IPS DF 4.7 (cell line): ENCODE measurements around the gene RAB15.
A peak's percentile ranks its signal among the peaks of the same experiment; 100 is the strongest.

ENCODE experiments used
- DNase-seq: peaks from one replicate; pipeline ENCODE4 v3.0.0-alpha.2; 2013; ENCODE audit warnings: low spot score; ENCODE audit errors: extremely low read depth

RAB15 gene

DNA sequence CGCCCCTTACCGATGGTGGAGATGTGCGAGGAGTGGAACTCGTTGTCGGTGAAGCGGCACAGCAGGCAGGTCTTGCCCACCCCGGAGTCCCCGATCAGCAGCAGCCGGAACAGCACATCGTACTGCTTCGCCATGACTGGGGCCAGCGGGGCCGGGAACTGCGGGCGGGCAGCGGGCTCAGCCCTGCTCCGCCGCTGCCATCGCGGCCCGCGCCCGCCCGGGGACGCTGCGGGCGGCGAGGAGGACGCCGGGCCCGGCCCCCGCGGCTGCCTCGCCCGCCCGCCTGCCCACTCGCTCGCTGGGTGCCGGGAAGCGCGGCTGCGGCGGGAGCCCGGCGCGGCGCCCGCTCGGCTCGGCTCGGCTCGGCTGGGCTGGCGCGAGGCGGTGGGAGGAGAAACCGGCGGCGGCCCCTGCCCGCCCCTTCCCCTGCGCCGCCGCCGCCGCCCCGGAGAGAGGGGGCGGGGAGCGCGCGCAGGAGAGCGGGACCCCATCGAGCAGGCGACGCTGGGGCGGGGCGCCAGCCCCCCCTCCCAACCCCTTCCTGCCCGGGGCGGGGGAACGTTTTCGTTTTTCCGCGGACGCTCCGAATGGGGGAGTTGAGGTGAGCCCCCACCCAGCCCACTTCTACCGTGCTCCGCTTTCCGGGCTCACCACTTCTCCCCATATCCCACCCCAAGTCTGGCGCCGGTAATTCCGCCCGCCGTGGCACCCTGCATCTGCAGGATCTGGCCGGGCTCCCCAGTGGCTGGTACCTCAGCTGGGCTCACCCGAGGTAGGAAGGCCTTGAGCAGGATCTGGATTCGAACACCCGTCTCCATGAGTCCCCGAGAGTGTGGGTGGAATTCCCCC, at the start of gene RAB15:
Gene RAB15 (minus strand): TSS at position 394 of the 849 bp plus-strand sequence. CDS start 260 bp downstream, at position 134.
- no peak for DNase-seq

DNA sequence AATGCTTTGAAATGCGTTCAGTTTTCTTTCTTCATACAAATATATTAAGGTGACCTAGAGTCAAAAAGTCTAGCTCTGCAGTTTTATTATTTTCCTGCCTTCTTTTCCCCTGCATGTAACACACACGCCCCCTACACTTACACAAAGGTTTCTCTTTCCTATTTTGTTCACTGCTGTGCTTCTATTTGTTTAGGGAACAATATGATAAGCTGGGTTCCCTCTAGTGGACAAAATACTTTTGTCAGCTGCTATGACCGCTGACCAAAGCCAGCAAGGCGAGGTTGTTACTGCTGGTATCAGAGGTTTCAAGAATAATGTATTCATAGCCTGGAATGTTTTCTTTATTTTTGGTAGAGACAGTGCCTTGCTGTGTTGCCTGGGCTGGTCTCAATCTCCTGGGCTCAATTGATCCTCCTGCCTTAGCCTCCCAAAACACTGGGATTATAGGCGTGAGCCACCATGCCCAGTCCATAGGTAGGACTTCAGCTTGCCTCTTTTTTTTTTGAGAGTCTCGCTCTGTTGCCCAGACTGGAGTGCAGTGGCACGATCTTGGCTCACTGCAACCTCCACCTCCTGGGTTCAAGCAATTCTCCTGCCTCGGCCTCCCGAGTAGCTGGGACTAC, 47.9 kb upstream of the RAB15 start:
- DNase-seq, result peak; percentile 14

DNA sequence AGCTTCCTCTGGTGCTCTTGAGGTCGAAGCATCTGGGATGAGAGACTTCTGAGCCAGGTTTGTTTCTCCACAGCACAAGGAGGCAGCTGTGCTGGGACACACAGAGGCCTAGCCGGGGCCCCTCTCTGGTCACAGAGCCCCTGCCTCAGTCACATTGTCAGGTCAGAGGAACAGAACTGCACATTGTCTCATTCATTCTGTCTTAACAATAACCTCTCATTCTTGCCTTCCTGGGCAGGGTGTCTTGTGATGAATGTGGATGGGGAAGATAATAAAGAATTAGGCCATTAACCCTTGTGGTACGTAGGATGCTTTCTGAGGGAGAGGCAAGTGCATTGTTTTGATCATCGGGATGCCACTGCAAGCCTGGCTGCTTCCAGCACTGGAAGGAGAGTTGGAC, 44.3 kb upstream of the RAB15 start:
- DNase-seq, result no peak

DNA sequence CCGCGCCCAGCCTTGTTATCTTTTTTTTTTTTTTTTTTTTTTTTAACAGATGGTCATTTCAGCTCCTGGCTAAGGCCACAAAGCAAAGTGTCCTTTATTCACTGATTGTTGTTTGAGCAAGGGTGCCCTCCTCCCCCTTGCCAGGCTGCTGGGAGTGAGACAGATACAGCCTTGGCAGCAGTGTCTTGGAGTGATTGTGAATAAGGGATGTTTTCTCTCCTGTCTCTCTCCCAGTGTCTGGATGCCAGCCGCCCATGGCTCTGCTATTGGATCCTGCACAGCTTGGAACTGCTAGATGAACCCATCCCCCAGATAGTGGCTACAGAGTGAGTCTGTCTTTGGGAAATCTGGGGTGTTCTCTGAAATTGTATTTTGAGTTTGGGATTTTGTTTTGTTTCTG, 43.3 kb upstream of the RAB15 start:
- DNase-seq, result no peak

GRCh38 chr14:65012353-65012752, 40.2 kb upstream of the RAB15 start:
- no peak for DNase-seq

DNA sequence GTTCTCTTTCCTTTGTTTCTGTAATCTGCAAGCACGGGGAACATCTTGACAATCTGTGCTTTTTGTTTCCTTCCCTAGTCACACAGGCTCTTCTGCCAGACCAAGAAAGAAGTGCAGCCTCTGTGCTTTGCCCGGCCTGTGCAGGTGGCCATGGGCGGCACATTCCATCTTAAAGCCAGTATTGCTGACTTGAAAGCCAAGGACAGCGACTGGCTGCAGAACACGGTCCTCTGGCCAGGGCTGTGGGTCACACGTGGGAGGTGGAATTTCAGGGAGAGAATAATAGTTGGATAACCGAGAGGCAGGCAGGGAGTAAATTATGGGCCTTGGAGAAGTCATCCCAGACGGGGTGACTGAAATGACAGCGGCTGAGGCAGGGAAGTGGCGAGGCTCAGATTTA, 39.4 kb upstream of the RAB15 start:
- DNase-seq, result no peak

DNA sequence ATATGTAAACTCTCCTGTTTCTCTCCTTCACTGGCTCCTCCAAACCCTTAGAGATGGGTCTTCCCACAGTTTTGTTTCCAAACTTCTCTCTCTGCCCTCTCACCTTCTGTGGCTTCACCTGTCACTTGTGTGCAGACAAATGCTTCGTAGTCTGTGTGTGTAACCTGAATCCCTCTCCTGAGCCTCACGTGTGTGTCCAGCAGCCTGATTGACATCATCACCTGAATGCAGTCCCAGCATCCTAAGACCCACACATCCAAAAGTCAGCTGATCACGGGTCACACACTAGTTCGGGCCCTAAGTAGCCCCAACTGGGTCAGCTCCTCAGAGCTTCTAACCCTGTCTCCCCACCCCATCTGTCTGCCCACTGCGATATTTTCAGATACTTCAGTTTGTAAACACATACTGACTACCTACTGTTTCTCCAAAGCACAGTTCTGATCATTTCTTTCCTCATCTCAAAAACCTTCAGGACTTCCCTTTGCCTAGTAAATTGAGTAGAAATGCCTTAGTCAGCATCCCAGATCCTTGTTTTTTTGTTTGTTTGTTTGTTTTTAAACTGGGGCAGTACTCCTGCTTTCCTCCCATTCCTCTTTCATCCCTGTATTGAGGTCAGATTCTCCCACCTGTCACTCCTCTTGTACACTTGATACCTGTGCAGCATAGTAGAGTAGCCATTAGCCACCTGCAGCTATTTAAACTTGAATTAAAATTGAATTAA, 38.2 kb upstream of the RAB15 start:
- DNase-seq, result no peak

GRCh38 chr14:65007202-65007601, 35.1 kb upstream of the RAB15 start:
- no peak for DNase-seq

GRCh38 chr14:65006261-65006721, 34.2 kb upstream of the RAB15 start:
- no peak for DNase-seq

- no peak for DNase-seq
Observed at GRCh38 chr14:65003394-65003793, 31.3 kb upstream of the RAB15 start.

- no peak for DNase-seq
Observed at GRCh38 chr14:65002586-65003210, 30.6 kb upstream of the RAB15 start.

DNA sequence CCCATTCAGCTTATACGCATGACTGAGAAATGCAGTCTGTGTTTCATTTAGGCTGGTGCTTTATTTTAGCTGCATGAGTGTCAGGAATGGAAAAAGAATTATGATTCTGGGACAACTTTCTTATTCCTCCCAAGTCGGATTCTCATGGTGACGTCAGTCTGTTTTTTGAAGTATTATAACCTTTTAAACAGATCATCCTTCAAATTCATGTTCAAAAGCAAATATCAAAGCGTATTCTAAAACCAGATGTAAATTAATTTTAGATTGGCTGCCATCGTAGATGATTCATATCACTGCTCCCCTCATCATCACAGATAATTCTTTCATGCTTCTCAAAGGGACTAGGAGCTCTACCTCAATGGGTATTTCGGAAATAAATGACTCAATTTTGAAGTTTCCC, 29.6 kb upstream of the RAB15 start:
- DNase-seq, result no peak

GRCh38 chr14:65000898-65001591, 28.9 kb upstream of the RAB15 start:
- no peak for DNase-seq

DNA sequence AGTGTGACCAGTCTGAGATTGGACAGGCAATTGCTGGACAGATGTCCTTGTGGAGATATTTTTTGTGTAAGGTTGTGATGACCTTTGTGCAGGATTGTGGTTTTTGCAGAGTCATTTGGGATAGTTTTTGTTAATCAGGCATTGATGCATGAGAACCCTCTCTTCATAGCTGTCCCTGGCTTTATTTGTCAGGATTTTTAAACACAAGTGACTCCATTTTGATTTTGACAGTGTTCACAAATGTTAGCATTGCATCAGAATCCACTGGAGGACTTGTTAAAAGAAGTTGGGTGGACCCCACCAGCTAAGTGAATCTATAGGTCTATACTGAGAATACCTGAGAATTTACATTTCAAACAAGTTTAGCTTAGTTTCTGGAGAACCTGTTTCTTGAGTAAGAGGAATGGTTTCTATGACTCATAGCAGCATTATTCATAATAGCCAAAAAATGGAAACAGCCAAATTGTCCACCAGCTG, 26.4 kb upstream of the RAB15 start:
- DNase-seq, result no peak

GRCh38 chr14:64997108-64997794, 25.1 kb upstream of the RAB15 start:
- DNase-seq, result no peak

DNA sequence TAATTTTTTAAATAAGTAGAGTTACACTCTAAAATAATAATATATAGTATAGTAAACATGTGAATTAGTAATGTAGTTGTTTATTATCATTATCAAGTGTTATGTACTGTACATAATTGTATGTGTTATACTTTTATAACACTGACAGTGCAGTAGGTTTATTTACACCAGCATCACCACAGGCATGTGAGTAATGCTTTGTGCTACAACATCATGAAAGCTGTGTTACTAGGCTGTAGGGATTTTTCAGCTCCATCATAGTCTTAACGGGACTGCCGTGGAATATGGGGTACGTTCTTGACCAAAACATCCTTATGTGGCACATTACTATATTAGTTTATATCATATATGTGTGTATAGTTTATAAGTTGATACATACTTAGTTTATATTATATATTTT, 23.2 kb upstream of the RAB15 start:
- DNase-seq, result no peak

- DNase-seq, result no peak
Observed at GRCh38 chr14:64994540-64994939, 22.4 kb upstream of the RAB15 start.

DNA sequence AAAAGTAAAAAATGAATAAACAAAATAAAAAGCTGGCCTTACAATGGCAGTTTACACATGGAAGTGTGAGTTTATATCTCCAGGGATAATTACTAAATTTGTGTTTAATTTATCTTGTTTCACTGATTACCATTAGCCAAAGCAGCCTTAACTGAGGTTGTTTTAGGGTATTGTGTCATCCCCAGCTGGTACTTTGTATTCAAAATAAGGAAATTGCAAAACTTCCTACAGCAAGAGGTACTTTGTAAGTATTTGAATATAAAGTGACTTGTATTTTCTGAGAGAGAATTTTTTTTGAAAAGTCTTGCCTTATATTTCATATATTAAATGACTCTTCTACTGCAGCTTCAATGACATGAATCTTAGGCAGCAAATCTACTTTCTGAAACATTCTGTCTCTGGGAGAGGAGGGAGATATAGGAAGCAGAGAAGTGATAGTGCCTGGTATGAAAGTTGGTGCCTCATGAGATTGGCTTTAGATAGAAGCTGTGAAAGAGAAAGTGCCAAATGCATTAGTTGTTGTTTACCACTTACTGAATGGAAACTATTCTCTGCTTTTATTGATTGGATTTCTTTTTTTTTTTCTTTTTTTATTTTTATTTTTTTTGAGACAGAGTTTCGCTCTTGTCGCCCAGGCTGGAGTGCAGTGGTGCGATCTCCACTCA, 21.3 kb upstream of the RAB15 start:
- DNase-seq, result no peak

DNA sequence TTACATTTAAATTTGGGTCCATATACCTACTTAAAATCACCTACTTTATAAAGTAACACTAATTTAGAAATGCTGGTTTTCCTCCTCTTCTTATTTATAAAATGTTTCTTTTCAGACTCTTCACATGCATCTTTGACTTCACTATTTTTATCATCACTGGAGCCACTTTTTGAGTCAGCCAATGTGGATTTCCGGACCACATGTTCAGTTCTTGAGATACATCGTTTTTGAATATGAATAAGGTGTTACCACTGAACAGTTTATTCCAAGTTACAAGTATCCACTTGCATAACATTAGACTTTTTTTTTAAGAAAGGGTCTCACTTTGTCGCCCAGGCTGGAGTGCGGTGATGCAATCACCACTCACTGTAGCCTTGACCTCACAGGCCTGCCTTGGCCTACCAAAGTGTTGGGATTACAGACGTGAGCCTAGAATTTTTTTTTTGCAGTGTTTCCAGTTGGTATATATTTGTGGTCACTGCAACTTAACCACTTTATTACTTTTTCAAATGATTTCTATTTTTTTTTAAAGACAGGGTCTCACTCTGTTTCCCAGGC, 20.3 kb upstream of the RAB15 start:
- DNase-seq, result no peak

GRCh38 chr14:64990939-64991338, 18.8 kb upstream of the RAB15 start:
- DNase-seq, result no peak
